ENCODE measurements around the gene ITGB6.

DNA sequence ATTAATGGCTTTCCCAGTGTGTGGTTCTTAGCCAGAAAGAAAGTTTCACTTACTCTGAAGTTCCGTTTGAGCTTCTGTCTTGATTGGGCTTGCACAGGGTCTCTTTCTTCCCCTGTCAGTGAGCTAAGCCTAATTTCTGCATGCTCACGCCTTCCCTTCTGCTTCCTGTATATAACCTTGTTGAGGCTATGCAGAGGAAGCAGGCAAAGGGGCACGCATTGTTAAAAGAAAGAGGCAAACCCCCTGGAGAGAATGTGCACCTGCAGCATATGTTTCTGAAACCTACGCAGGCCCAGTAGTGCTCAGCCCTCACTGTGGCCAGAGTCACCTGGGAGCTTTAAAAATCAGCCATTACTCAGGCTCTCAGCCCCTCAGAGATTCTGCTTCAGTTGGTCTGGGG, 123.2 kb downstream of the ITGB6 start:
- TF ChIP-seq ZFP30 (CRISPR knock-in tag; IDR thresholded peaks at IDR 0.05) (no peak), ZNF70 (CRISPR knock-in tag; IDR thresholded peaks at IDR 0.05) (no peak), ZNF8 (CRISPR knock-in tag; IDR thresholded peaks at IDR 0.05) (no peak), OSR1 (CRISPR knock-in tag; IDR thresholded peaks at IDR 0.05) (no peak)
- TF ChIP-seq, protein P1, sequence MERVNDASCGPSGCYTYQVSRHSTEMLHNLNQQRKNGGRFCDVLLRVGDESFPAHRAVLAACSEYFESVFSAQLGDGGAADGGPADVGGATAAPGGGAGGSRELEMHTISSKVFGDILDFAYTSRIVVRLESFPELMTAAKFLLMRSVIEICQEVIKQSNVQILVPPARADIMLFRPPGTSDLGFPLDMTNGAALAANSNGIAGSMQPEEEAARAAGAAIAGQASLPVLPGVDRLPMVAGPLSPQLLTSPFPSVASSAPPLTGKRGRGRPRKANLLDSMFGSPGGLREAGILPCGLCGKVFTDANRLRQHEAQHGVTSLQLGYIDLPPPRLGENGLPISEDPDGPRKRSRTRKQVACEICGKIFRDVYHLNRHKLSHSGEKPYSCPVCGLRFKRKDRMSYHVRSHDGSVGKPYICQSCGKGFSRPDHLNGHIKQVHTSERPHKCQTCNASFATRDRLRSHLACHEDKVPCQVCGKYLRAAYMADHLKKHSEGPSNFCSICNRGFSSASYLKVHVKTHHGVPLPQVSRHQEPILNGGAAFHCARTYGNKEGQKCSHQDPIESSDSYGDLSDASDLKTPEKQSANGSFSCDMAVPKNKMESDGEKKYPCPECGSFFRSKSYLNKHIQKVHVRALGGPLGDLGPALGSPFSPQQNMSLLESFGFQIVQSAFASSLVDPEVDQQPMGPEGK (CRISPR knock-in tag; IDR thresholded peaks at IDR 0.05; ENCODE audit: borderline replicate concordance): no peak
- TF ChIP-seq, protein P2, sequence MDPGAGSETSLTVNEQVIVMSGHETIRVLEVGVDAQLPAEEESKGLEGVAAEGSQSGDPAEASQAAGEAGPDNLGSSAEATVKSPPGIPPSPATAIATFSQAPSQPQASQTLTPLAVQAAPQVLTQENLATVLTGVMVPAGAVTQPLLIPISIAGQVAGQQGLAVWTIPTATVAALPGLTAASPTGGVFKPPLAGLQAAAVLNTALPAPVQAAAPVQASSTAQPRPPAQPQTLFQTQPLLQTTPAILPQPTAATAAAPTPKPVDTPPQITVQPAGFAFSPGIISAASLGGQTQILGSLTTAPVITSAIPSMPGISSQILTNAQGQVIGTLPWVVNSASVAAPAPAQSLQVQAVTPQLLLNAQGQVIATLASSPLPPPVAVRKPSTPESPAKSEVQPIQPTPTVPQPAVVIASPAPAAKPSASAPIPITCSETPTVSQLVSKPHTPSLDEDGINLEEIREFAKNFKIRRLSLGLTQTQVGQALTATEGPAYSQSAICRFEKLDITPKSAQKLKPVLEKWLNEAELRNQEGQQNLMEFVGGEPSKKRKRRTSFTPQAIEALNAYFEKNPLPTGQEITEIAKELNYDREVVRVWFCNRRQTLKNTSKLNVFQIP (CRISPR knock-in tag; IDR thresholded peaks at IDR 0.05; ENCODE audit: borderline replicate concordance, low read depth): no peak
